HG02588 (cell line): ENCODE data around the gene RNU5B-1.

Experiments used
- ATAC-seq: cut with Tn5 transposase; IDR thresholded peaks from one replicate; pipeline ENCODE4 v1.9.1; 2021; ENCODE audit warnings: mild to moderate bottlenecking, moderate library complexity; ENCODE audit not compliant: unreplicated experiment

The RNU5B-1 gene

DNA sequence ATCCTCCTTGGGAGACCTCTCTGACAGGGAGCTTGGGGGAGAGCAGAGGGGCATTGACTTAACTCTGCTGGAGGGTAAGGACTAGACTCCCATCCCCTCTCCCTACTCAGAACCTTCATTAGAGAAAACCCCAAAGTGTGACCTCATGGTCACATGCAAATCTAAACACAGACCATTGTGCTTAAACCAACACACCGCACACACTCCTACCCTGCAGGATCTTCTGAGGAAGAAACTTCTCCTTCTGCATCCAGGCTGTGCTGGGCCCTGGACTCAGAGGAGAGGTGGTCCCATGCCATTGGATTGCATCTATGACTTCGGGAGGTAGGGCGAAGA lies 17.0 kb upstream of the RNU5B-1 start:
- no peak for ATAC-seq

- no peak for ATAC-seq
These were observed 15.1 kb upstream of the RNU5B-1 start for GRCh38 chr15:65289261-65289854.

GRCh38 chr15:65290228-65290627 lies 14.2 kb upstream of the RNU5B-1 start:
- no peak for ATAC-seq

DNA sequence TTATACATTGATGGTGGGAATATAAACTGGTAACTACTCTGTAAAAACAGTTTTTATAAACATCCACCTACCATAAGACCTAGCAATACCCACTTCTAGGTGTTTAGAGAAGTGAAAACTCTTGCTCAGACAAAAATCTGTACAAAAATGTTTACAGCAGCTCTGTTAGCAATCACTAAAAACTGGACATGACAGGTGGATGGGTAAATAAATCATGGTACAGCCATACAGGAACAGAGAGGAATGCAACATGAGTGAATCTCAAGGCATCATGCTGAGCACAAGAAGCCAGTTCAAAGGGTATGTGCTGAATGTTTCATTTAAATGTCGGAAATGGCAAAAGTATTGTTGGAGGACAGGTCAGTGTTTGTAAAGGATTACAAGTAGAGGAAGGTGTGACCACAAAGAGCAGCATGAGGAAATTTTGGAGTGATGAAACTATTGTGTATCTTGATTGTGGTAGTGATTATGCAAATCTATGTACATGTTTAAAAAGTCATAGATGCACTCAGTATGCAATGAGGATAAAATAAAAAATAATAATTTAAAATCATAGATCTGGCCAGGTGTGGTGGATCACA lies 11.4 kb upstream of the RNU5B-1 start:
- ATAC-seq: no peak

DNA sequence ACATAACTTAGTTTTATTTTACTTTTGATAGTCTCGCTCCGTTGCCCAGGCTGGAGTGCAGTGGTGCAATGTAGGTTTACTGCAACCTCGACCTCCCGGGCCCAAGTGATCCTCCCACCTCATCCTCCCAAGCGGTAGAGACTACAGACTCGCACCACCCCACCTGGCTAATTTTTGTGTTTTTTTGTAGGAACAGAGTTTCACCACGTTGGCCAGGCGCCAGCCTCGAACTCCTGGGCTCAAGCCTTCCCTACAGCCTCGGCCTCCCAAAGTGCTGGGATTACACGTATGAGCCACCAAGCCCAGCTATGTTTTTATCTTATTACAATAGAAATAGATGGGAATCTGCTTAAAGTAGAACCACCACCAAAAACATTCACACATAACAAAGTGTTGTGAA lies 5.7 kb upstream of the RNU5B-1 start:
- ATAC-seq: no peak

DNA sequence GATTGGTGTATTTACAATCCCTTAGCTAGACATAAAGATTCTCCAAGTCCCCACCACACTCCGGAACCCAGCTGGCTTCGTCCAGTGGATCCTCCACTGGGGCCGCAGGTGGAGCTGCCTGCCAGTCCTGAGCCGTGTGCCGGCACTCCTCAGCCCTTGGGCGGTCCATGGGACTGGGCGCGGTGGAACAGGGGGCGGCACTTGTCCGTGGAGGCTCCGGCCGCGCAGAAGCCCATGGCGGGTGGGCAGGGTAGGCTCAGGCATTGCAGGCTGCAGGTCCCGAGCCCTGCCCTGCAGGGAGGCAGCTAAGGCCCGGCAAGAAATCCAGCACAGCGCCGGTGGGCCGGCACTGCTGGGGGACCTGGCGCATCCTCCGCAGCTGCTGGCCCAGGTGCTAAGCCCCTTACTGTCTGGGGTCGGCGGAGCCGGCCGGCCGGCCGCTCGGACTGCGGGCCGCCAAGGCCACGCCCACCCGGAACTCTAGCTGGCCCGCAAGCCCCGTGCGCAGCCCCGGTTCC lies 3.5 kb upstream of the RNU5B-1 start:
- no peak for ATAC-seq

DNA sequence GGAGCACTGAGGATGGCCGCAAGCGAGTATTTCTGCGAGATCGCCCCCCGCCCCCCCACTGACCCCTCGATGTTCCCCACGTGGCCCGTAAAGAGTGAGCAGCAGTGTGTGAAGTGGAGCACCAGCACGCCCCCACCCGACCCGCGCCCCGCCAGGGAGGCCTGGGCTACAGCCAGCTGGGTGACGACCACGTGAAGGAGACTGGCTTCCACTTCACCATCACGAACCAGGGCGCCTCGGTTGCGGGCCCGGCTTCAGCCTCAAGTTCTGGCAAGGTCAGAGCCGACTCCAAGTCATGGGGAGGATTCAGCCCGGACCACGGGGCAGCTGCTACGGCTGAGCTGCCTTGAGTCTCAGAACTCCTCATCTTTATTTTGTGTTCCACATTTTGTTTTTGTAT lies 2.4 kb upstream of the RNU5B-1 start:
- ATAC-seq: no peak

GRCh38 chr15:65303687-65304380 lies 643 bp upstream of the RNU5B-1 start:
- ATAC-seq: peak; percentile 3

- ATAC-seq: peak; percentile 36
These were observed 777 bp downstream of the RNU5B-1 start for GRCh38 chr15:65305150-65305758.

DNA sequence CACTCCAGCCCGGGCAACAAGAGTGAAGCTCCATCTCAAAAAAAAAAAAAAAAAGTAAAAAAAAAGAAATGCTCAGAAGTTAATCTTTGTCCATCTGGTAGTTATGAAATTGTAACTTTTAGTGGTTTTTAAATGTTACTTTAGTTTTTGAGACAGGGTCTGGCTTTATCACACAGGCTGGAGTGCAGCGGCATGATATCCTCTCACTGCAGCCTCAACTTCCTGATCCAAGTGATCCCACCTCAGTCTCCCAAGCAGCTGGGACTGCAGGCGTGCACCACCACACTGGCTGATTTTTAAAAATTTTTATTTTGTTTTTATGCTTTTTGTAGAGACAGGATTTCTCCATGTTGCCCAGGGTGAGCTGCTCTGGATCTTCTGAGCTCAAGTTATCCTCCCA lies 1.3 kb downstream of the RNU5B-1 start:
- no peak for ATAC-seq

DNA sequence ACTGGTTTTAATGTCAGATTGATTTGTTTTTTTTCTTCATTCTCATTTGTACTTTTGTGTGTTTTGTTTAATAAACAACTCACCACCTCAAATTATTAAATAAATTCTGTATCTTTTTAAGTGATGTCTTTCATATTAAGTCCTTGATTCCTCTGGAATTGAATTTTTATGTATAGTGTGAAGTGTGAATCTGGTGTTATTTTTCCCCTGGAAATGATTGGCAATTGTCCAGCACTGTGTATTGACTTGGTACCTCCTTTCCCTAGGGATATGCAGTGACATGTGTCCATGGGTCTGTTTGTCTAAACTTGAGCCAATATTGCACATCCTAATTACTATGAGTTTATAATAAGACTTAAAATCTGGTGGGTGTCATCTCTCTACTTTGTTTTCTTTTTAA lies 2.1 kb downstream of the RNU5B-1 start:
- no peak for ATAC-seq

GRCh38 chr15:65307978-65308377 lies 3.5 kb downstream of the RNU5B-1 start:
- ATAC-seq: no peak

DNA sequence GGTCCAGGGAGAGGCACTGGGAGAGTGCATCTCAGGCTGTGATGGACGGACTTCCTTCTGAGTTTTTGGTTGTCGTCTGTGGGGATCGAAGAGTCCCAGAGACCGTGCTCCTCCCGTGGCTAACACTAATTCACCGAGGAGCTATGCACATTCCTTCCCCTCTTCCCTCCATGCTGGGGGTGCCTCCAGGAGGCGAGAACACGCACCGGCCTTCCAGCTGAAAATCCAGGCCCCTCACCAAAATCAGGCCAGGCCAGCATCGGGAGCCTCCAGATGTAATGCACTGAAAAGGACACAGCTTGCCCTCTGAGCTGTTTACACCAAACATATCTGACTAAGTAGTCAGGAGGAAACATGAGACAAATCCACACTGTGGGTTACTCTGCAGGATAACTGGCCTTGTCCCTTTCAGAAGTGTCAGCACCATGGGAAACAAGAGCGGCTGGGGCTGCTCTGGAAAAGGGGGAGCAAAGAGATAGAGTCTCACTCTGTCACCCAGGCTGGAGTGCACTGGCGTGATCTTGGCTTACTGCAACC lies 5.5 kb downstream of the RNU5B-1 start:
- no peak for ATAC-seq

DNA sequence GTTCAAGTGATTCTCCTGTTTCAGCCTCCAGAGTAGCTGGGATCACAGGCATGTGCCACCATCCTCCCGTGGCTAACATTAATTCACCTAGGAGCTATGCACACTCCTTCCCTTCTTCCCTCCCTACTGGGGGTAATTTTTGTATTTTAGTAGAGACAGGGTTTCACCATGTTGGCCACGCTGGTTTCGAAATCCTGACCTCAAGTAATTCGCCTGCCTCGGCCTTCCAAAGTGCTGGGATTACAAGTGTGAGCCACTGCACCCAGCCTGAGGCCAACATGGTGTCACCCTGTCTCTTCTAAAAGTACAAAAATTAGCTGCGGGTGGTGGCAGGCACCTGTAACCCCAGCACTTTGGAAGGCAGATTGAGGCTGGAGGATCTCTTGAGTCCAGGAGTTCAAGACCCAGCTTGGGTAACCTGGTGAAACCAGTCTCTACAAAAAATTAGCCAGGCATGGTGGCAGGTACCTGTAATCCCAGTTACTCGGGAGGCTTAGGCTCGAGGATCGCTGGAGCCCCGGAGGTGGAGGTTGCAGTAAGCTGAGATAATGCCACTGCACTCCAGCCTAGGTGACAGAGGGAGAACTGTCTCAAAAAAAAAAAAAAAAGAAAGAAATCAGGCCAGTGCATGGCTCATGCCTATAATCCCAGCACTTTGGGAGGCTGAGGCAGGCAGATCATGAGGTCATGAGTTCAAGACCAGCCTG lies 6.1 kb downstream of the RNU5B-1 start:
- no peak for ATAC-seq

DNA sequence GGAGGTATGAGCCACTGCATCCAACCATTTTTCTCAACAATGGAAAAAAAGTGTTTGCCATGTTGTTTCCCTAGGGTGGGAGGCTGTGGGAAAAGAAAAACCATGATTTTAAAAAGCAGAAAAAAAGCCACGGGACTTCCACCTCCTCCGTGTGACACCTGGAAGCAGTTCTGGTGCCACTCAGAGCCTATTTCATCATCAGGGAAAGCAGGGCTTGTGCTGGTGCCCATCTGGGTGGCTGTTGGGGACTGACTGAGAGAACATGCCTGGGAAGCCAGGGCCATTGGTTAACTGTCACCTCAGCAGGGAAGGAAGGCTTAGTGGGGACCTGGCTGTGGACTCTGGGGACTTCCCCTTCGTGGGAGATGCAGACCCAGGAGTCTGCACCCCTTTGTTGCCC lies 7.3 kb downstream of the RNU5B-1 start:
- no peak for ATAC-seq

GRCh38 chr15:65312400-65312916 lies 8.0 kb downstream of the RNU5B-1 start:
- no peak for ATAC-seq

- ATAC-seq: no peak
These were observed 14.4 kb downstream of the RNU5B-1 start for GRCh38 chr15:65318870-65319356.

GRCh38 chr15:65323071-65323511 lies 18.6 kb downstream of the RNU5B-1 start:
- no peak for ATAC-seq

- ATAC-seq: no peak
These were observed 21.6 kb downstream of the RNU5B-1 start for GRCh38 chr15:65326117-65326526.

GRCh38 chr15:65326818-65327217 lies 22.3 kb downstream of the RNU5B-1 start:
- no peak for ATAC-seq
